HepG2 (cell line): ENCODE measurements around the gene C2orf81. TPM values are rescaled to one million over a fixed set of nuclear protein-coding genes. Genes with fewer than 3 reads are reported as not detected.

Source experiments
- ATF3 ChIP-seq: sonication (generic); formaldehyde crosslinking; IDR thresholded peaks from 2 replicates; pipeline ENCODE4 v1.4.0; 2020; ENCODE audit warnings: missing genetic modification reagents
- BRD4 ChIP-seq: sonication (generic); formaldehyde crosslinking; IDR thresholded peaks from 2 replicates; pipeline ENCODE4 v1.4.0; 2020; ENCODE audit warnings: missing genetic modification reagents
- DZIP1 ChIP-seq: sonication (generic); formaldehyde crosslinking; IDR thresholded peaks from 2 replicates; pipeline ENCODE4 v1.5.0; 2020; ENCODE audit warnings: mild to moderate bottlenecking, missing genetic modification reagents
- GPN1 ChIP-seq: sonication (generic); formaldehyde crosslinking; IDR thresholded peaks from 2 replicates; pipeline ENCODE4 v1.5.1; 2020; ENCODE audit warnings: missing genetic modification reagents, borderline replicate concordance
- IRF9 ChIP-seq: sonication (generic); formaldehyde crosslinking; IDR thresholded peaks from 2 replicates; pipeline ENCODE4 v1.8.0; 2022; ENCODE audit warnings: missing genetic modification reagents, mild to moderate bottlenecking, borderline replicate concordance
- JDP2 ChIP-seq: sonication (generic); formaldehyde crosslinking; IDR thresholded peaks from 2 replicates; pipeline ENCODE4 v1.8.1; 2022; ENCODE audit warnings: missing genetic modification reagents, borderline replicate concordance
- KLF6 ChIP-seq: IDR thresholded peaks from 2 replicates; pipeline ENCODE4 v1.8.0; 2016; ENCODE audit warnings: missing biosample characterization, missing genetic modification reagents
- KMT2A ChIP-seq: sonication (generic); formaldehyde crosslinking; IDR thresholded peaks from 2 replicates; pipeline ENCODE4 v1.4.0; 2020; ENCODE audit warnings: missing genetic modification reagents
- MIER3 ChIP-seq: IDR thresholded peaks from 2 replicates; pipeline ENCODE4 v1.6.1; 2016; ENCODE audit warnings: missing compliant biosample characterization, borderline replicate concordance
- PCBP1 ChIP-seq: fragments of 200-400 bp; formaldehyde crosslinking; IDR thresholded peaks from 2 replicates; pipeline ENCODE4 v1.6.1; 2017; ENCODE audit warnings: mild to moderate bottlenecking, low read depth, low read length, borderline replicate concordance
- TCF7 ChIP-seq: sonication (generic); IDR thresholded peaks from 2 replicates; pipeline ENCODE4 v1.6.1; 2016; ENCODE audit warnings: antibody characterized with exemption, low read depth
- TEAD3 ChIP-seq: optimal IDR thresholded peaks from 2 replicates; pipeline ENCODE3; 2016; ENCODE audit warnings: borderline replicate concordance
- TIGD3 ChIP-seq: sonication (generic); formaldehyde crosslinking; IDR thresholded peaks from 2 replicates; pipeline ENCODE4 v1.5.1; 2020; ENCODE audit warnings: mild to moderate bottlenecking, missing genetic modification reagents, borderline replicate concordance
- TRAFD1 ChIP-seq: sonication (generic); formaldehyde crosslinking; IDR thresholded peaks from 2 replicates; pipeline ENCODE4 v1.5.1; 2020; ENCODE audit warnings: missing genetic modification reagents, mild to moderate bottlenecking, borderline replicate concordance
- YY1 ChIP-seq: IDR thresholded peaks from 2 replicates; pipeline ENCODE4 v1.6.1; 2011; ENCODE audit warnings: low read length, low read depth, moderate library complexity, mild to moderate bottlenecking; ENCODE audit not compliant: insufficient read depth, insufficient replicate concordance
- ZNF280B ChIP-seq: sonication (generic); formaldehyde crosslinking; IDR thresholded peaks from 2 replicates; pipeline ENCODE4 v1.5.0; 2020; ENCODE audit warnings: missing genetic modification reagents, mild to moderate bottlenecking, borderline replicate concordance
- ZNF562 ChIP-seq: sonication (generic); formaldehyde crosslinking; IDR thresholded peaks from 2 replicates; pipeline ENCODE4 v1.8.0; 2022; ENCODE audit warnings: missing genetic modification reagents, borderline replicate concordance
- ZNF703 ChIP-seq: sonication (generic); formaldehyde crosslinking; IDR thresholded peaks from 2 replicates; pipeline ENCODE4 v1.5.1; 2020; ENCODE audit warnings: missing genetic modification reagents, mild to moderate bottlenecking, moderate library complexity, borderline replicate concordance
- polyA plus RNA-seq, 8 experiments: library from polyadenylated mRNA; depleted of rRNA in 3 of 8; stranded (reverse) in 7 of 8; unstranded in 1 of 8; fragments of >200 nt; fragmentation: Illumina TruSeq in 4 of 8; extraction: Trizol in 4 of 8; gene quantifications; 2 replicates each; pipeline versions ENCODE4 v1.2.1 to v1.2.3, GENCODE V29; 2011 to 2016; ENCODE audit warnings: low read depth in 4 of 8, missing spikeins in 1 of 8, mixed read lengths in 1 of 8; ENCODE audit not compliant: insufficient read depth in 1 of 8
- total RNA-seq, 5 experiments: library from RNA; depleted of rRNA; stranded (reverse); fragments of >200 nt; fragmentation: Illumina TruSeq; extraction: Trizol; gene quantifications; 2 replicates each; pipeline ENCODE4 v1.2.3, GENCODE V29; 2016; ENCODE audit warnings: low read depth in 1 of 5

The C2orf81 gene
- total and polyA plus RNA-seq, 2 of the 13 experiments (the other 11 are each of a cell fraction or from before 2014, with no cell fraction given): 0.15 to 0.17 TPM

- TF ChIP-seq ZNF280B: no peak
- TF ChIP-seq ATF3 (CRISPR knock-in tag): no peak; the same call in 1 of the 2 replicates
- no peak; the same call in 1 of the 2 replicates for TF ChIP-seq BRD4 (CRISPR knock-in tag)
- TF ChIP-seq ZNF703 (CRISPR knock-in tag): no peak
- no peak for TF ChIP-seq ZNF562 (CRISPR knock-in tag)
- TF ChIP-seq JDP2: no peak; the same call in 1 of the 2 replicates
- TF ChIP-seq TIGD3 (CRISPR knock-in tag): no peak; the same call in 1 of the 2 replicates
- no peak for TF ChIP-seq TCF7
- no peak for TF ChIP-seq KLF6 (CRISPR knock-in tag)
- TF ChIP-seq GPN1: no peak; the same call in 1 of the 2 replicates
- no peak for TF ChIP-seq MIER3
- TF ChIP-seq TRAFD1 (CRISPR knock-in tag): no peak
- TF ChIP-seq YY1: peak; percentile 15
- no peak for TF ChIP-seq TEAD3
- peak; percentile 84 for TF ChIP-seq KMT2A (CRISPR knock-in tag)
- TF ChIP-seq IRF9: no peak; the same call in 1 of the 2 replicates
- TF ChIP-seq PCBP1: peak; percentile 86; the same call in 1 of the 2 replicates
- no peak for TF ChIP-seq DZIP1
Observed at GRCh38 chr2:74391580-74392448, 29.6 kb downstream of the C2orf81 start (continued).
